SK-N-SH (cell line): ENCODE results near the gene S1PR3.

Experiments used
- RAD21 ChIP-seq: IDR thresholded peaks from 2 replicates; pipeline ENCODE4 v1.6.1; 2012; ENCODE audit warnings: mild to moderate bottlenecking, low read length
- TF ChIP-seq, protein P1 (sequence below): fragments of 200-600 bp; sonication (generic); IDR thresholded peaks from 2 replicates; pipeline ENCODE4 v1.6.1; 2017; ENCODE audit warnings: antibody characterized with exemption, mild to moderate bottlenecking, moderate library complexity
- TF ChIP-seq, protein P2 (sequence below): IDR thresholded peaks from 2 replicates; pipeline ENCODE4 v1.6.1; 2012; ENCODE audit warnings: mild to moderate bottlenecking, low read depth, low read length, moderate library complexity

DNA sequence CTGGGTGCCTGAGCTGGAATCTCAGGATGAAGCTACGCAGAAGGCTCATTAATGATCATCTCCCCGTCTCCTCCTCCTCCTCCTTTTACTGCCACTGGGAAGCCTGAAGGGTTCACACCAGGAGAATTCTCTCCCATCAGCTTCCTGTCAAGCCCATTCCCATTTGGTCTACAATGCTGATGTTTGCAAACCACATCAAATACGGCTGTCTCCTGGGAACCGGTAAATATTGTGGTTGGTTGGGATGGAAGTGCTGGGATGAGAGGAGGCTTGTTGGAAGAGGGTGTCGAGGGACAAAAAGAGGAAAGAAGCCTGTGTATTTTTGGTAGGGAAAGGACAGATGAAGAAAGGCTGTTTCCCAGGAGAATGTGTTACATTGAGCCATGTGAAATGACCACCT is 13.2 kb upstream of the S1PR3 start:
- TF ChIP-seq, protein P1, sequence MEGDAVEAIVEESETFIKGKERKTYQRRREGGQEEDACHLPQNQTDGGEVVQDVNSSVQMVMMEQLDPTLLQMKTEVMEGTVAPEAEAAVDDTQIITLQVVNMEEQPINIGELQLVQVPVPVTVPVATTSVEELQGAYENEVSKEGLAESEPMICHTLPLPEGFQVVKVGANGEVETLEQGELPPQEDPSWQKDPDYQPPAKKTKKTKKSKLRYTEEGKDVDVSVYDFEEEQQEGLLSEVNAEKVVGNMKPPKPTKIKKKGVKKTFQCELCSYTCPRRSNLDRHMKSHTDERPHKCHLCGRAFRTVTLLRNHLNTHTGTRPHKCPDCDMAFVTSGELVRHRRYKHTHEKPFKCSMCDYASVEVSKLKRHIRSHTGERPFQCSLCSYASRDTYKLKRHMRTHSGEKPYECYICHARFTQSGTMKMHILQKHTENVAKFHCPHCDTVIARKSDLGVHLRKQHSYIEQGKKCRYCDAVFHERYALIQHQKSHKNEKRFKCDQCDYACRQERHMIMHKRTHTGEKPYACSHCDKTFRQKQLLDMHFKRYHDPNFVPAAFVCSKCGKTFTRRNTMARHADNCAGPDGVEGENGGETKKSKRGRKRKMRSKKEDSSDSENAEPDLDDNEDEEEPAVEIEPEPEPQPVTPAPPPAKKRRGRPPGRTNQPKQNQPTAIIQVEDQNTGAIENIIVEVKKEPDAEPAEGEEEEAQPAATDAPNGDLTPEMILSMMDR: no peak
- TF ChIP-seq RAD21: no peak
- TF ChIP-seq, protein P2, sequence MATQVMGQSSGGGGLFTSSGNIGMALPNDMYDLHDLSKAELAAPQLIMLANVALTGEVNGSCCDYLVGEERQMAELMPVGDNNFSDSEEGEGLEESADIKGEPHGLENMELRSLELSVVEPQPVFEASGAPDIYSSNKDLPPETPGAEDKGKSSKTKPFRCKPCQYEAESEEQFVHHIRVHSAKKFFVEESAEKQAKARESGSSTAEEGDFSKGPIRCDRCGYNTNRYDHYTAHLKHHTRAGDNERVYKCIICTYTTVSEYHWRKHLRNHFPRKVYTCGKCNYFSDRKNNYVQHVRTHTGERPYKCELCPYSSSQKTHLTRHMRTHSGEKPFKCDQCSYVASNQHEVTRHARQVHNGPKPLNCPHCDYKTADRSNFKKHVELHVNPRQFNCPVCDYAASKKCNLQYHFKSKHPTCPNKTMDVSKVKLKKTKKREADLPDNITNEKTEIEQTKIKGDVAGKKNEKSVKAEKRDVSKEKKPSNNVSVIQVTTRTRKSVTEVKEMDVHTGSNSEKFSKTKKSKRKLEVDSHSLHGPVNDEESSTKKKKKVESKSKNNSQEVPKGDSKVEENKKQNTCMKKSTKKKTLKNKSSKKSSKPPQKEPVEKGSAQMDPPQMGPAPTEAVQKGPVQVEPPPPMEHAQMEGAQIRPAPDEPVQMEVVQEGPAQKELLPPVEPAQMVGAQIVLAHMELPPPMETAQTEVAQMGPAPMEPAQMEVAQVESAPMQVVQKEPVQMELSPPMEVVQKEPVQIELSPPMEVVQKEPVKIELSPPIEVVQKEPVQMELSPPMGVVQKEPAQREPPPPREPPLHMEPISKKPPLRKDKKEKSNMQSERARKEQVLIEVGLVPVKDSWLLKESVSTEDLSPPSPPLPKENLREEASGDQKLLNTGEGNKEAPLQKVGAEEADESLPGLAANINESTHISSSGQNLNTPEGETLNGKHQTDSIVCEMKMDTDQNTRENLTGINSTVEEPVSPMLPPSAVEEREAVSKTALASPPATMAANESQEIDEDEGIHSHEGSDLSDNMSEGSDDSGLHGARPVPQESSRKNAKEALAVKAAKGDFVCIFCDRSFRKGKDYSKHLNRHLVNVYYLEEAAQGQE: no peak
